Measurements from ENCODE around the gene OXCT2. TPM values are rescaled to one million over a fixed set of nuclear protein-coding genes. Genes with fewer than 3 reads are reported as not detected.

OXCT2 gene
- 1.6 and 1.8 TPM in 2 replicates for total RNA-seq

DNA sequence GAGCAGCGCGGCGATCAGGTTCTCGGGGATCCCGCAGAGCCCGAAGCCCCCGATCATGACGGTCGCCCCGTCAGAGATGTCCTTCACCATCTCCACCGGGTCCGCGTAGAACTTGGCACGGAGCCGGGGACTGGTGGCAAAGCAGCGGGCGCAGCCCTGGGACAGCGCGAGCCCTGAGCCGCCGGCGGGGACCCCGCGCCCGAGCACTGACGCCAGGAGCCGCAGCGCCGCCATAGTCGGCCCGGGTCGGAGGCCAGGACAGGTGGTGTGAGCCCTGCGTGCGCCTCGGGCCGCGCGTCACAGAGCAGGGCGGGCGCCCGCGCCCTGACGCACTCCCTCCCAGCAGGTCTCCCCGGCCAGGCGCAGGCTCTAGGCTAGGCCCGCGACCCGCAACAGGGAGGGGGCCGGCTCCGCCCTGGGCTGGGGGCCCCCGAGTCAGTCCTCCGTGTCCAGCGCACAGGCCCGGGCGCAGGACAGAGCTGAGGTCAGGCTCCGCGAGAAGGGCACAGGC lies at the start of gene OXCT2:
Gene OXCT2, minus strand, starts transcription at position 327 of the 511 bp plus-strand sequence. Its CDS starts 93 bp downstream, at position 234.

DNA sequence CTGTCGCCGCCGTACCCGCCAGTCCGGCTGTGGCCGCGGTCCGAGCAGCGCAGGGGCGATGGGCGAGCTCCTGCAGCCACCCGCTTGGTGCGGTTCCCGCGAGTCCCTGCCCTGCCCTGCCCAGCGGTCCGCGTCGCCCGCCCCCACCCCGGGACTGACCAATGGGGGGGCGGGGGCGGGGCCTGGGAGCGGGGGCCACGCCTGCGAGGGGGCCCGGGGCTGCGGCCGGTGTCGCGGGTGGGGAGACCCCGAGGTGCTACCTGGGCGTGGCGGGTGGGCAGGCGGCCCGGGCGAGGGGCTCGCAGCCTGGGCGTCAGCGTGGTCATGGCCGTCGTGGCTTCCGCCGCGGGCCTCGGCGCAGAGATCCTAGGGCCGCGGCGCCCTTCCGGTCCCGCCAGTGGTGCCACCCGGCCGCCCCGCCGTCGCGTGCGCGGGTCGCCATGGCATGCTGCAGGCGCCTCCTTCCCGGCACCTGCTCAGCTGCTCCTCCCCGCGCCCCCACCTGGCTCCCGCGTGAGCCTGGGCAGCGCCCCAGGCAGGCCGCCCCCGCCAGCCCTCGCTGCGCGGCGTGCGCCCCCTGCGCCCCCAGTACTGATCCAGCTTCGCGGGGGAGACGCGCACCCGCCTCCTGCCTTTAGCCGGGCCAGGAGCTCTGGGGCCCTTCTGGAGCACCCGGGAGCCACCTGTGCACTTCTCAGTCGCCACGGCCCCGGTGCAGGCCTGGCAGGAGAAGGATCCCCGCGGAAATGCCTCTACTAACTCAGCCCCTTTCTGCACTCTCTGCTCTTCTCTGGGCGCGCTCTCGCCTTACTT lies 17.8 kb upstream of the OXCT2 start, which contains the start of gene BMP8B:
Gene BMP8B, minus strand, starts transcription at position 108 of the 813 bp plus-strand sequence. CDS start 380 bp downstream, outside the sequence.

DNA sequence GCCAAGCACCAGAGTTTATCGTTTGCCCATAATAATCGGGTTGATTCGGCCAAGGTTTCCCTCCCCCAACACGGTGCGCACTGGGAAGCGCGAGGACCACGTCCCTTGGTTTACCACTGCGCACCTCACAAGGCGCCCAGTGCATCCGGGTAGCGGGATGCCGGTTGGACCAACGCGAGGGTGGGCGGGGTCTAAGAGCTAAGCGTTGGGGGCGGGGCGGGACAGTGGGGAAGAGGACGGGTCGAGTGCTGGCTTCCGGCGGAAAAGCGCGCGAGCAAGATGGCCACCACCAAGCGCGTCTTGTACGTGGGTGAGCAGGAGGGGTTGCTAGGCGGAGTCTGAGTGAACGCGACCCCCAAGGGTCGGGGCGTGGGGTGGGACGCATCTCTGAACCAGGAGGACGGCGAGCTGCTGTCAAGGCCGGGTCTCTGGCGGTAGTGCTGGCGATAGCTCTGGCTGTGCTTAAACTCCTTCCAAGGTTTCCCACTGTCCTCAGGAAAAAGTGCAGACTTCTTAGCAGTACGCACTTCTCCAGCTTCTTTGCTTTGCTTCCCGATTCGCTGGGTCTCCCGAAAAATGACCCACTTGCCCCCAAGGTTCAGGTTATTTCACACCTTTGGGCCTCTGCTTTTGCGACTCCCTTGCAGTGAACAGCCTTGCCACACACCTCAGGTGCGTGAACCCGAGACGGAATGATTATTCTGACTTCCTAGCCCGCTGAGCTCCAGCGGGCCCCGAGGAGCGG lies 32.4 kb downstream of the OXCT2 start, which contains the start of gene PPIE:
Gene PPIE, plus strand, starts transcription at position 261 of the 745 bp plus-strand sequence. Its CDS starts 19 bp downstream, at position 280.

Small RNA genes lying within 50 kb of the gene (small RNA-seq; reads per million reads assigned to genes)
- gene AL033527.1 (not detected), gene RNU7-121P (not detected)

Other genes with a start within 250 kb of the OXCT2 start
- 205 and 220 TPM in 2 replicates for gene PABPC4, start 194.6 kb downstream of the OXCT2 start, total RNA-seq
- under 0.01 TPM in 1 of 2 replicates, not detected in the other for gene HEYL, start 131.7 kb downstream of the OXCT2 start, total RNA-seq
- gene NT5C1A, start 99.2 kb downstream of the OXCT2 start, total RNA-seq, result not detected in 2 replicates
- not detected in 2 replicates for gene HPCAL4, start 79.9 kb downstream of the OXCT2 start, total RNA-seq
- gene PPIE, start 32.5 kb downstream of the OXCT2 start, total RNA-seq, result 23.5 and 25.0 TPM in 2 replicates
- under 0.01 TPM in 1 of 2 replicates, not detected in the other for gene BMP8B, start 17.5 kb upstream of the OXCT2 start, total RNA-seq
- gene TRIT1, start 112.2 kb upstream of the OXCT2 start, total RNA-seq, result 18.7 and 24.4 TPM in 2 replicates
- 0.37 TPM in 1 of 2 replicates, not detected in the other for gene MYCL, start 130.6 kb upstream of the OXCT2 start, total RNA-seq
- 6.2 and 16.6 TPM in 2 replicates for gene MFSD2A, start 183.8 kb upstream of the OXCT2 start, total RNA-seq